Mesenchymal stem cell (in vitro differentiated cells and primary cell): ENCODE data around the gene RTL3.

Source experiments
- DNase-seq: peaks from one replicate; pipeline ENCODE4 v3.0.0-alpha.2; 2013
- H2AFZ ChIP-seq: one replicate; pipeline ENCODE4 v1.6.1; 2013; ENCODE audit warnings: low read depth, mild to moderate bottlenecking, control low read depth, inconsistent platforms, low read length, moderate library complexity
- H2AK5ac ChIP-seq: 2 replicates; pipeline ENCODE4 v1.6.1; 2013; ENCODE audit warnings: low read length, moderate library complexity, mild to moderate bottlenecking, inconsistent platforms; ENCODE audit not compliant: severe bottlenecking
- H2BK120ac ChIP-seq: one replicate; pipeline ENCODE4 v1.6.1; 2013; ENCODE audit warnings: low read depth, mild to moderate bottlenecking, inconsistent platforms, low read length, moderate library complexity
- H2BK12ac ChIP-seq, 2 experiments: one replicate each; pipeline ENCODE4 v1.6.1; 2013; ENCODE audit warnings: inconsistent platforms in 2 of 2, low read length in 2 of 2, mild to moderate bottlenecking in 2 of 2, moderate library complexity in 2 of 2, control low read depth in 1 of 2
- H2BK15ac ChIP-seq: one replicate; pipeline ENCODE4 v1.6.1; 2013; ENCODE audit warnings: mild to moderate bottlenecking, low read depth, inconsistent platforms; ENCODE audit not compliant: poor library complexity, severe bottlenecking
- H2BK5ac ChIP-seq: 2 replicates; pipeline ENCODE4 v1.6.1; 2013; ENCODE audit warnings: low read depth, mild to moderate bottlenecking, low read length, control low read depth, inconsistent platforms; ENCODE audit not compliant: poor library complexity, severe bottlenecking
- H3K14ac ChIP-seq, 2 experiments: one replicate each; pipeline ENCODE4 v1.6.1; 2013; ENCODE audit warnings: inconsistent platforms in 2 of 2, low read length in 2 of 2, control low read depth in 1 of 2, mild to moderate bottlenecking in 1 of 2, moderate library complexity in 1 of 2
- H3K18ac ChIP-seq, 2 experiments: one replicate each; pipeline ENCODE4 v1.6.1; 2013; ENCODE audit warnings: inconsistent platforms in 2 of 2, low read length in 2 of 2, control low read depth in 1 of 2, low read depth in 1 of 2, mild to moderate bottlenecking in 1 of 2
- H3K23ac ChIP-seq, 2 experiments: one replicate each; pipeline ENCODE4 v1.6.1; 2013; ENCODE audit warnings: inconsistent platforms in 2 of 2, low read length in 2 of 2, mild to moderate bottlenecking in 2 of 2, moderate library complexity in 2 of 2, control low read depth in 1 of 2
- H3K27ac ChIP-seq: 2 replicates; pipeline ENCODE4 v1.5.1; 2013; ENCODE audit warnings: mild to moderate bottlenecking, moderate library complexity, low read length, control low read depth, inconsistent platforms; ENCODE audit not compliant: poor library complexity, severe bottlenecking
- H3K27me3 ChIP-seq, 2 experiments: 2 replicates each; pipeline versions ENCODE4 v1.6.1 to v1.7.0; 2013; ENCODE audit warnings: low read length in 2 of 2, mild to moderate bottlenecking in 2 of 2, moderate library complexity in 2 of 2, control low read depth in 1 of 2, inconsistent platforms in 1 of 2; ENCODE audit not compliant: control insufficient read depth in 1 of 2, insufficient read depth in 1 of 2
- H3K36me3 ChIP-seq, 2 experiments: 2 replicates each; pipeline versions ENCODE4 v1.6.1 to v1.7.0; 2013; ENCODE audit warnings: low read length in 2 of 2, control low read depth in 1 of 2, inconsistent platforms in 1 of 2, low read depth in 1 of 2, mild to moderate bottlenecking in 1 of 2; ENCODE audit not compliant: insufficient read depth in 2 of 2, control insufficient read depth in 1 of 2
- H3K4ac ChIP-seq, 2 experiments: one replicate each; pipeline ENCODE4 v1.6.1; 2013; ENCODE audit warnings: inconsistent platforms in 2 of 2, low read length in 2 of 2, mild to moderate bottlenecking in 2 of 2, moderate library complexity in 2 of 2, control low read depth in 1 of 2, low read depth in 1 of 2
- H3K4me1 ChIP-seq: 2 replicates; pipeline ENCODE4 v1.6.1; 2013; ENCODE audit warnings: low read depth, low read length, control low read depth; ENCODE audit not compliant: control insufficient read depth, insufficient read depth
- H3K4me2 ChIP-seq: 2 replicates; pipeline ENCODE4 v1.6.1; 2013; ENCODE audit warnings: low read length, mild to moderate bottlenecking, inconsistent platforms; ENCODE audit not compliant: poor library complexity, severe bottlenecking
- H3K4me3 ChIP-seq, 2 experiments: 2 replicates each; pipeline versions ENCODE4 v1.5.1 to v1.7.0; 2013; ENCODE audit warnings: low read length in 2 of 2, mild to moderate bottlenecking in 2 of 2, control low read depth in 1 of 2, low read depth in 1 of 2; ENCODE audit not compliant: insufficient read depth in 1 of 2
- H3K79me1 ChIP-seq: replicated peaks from 2 replicates; pipeline ENCODE4 v1.6.1; 2013; ENCODE audit warnings: mild to moderate bottlenecking, control low read depth, low read length, inconsistent platforms; ENCODE audit not compliant: poor library complexity, severe bottlenecking
- H3K9ac ChIP-seq: 2 replicates; pipeline ENCODE4 v1.7.0; 2013; ENCODE audit warnings: mild to moderate bottlenecking, low read length, moderate library complexity
- H3K9me3 ChIP-seq: 2 replicates; pipeline ENCODE4 v1.7.0; 2013; ENCODE audit warnings: mild to moderate bottlenecking, low read length; ENCODE audit not compliant: control insufficient read depth
- H4K8ac ChIP-seq: one replicate; pipeline ENCODE4 v1.6.1; 2013; ENCODE audit warnings: inconsistent platforms, mild to moderate bottlenecking, low read length, moderate library complexity
- H4K91ac ChIP-seq: one replicate; pipeline ENCODE4 v1.6.1; 2013; ENCODE audit warnings: mild to moderate bottlenecking, low read length, inconsistent platforms
- WGBS: methylation state at CpG from one replicate; pipeline ENCODE4 v1.1.7; 2013; ENCODE audit warnings: mixed read lengths; 5-methylcytosine and 5-hydroxymethylcytosine counted together

The RTL3 gene

DNA sequence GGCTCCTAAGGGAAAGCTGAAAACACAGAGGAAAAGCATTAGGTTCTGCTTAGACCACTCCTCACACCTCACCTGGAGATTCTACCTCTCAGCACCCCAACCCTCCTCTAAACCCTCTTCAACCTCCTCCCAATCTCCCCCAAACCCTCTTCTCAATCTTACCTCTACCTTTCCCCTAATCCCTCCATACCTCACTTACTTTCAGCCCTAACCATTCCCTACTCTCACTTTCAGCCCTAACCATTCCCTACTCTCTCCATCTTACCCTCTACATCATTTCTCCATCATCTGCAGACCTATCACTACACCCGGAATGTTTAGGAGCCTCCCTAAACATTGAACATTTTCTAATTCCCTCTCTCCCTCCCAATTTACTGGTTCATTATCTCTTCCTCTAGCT is 3.5 kb downstream of the RTL3 start:
- H2BK15ac ChIP-seq, result no peak overlapping the region
- no peak overlapping the region for H2BK120ac ChIP-seq
- no peaks in the 10 kb centered on the region for H3K36me3 ChIP-seq
- H3K14ac ChIP-seq, result no peak overlapping the region
- H3K79me1 ChIP-seq, result no peaks in the 10 kb centered on the region
- DNase-seq, result no peak
- peaks cover 3% of the 10 kb centered on the region for H3K4me1 ChIP-seq
- H3K9me3 ChIP-seq, result no peaks in the 10 kb centered on the region
- WGBS, result 100% methylated on average over 1 of the region's 1 CpG
- H3K23ac ChIP-seq, result no peak overlapping the region
- H3K18ac ChIP-seq, result no peak overlapping the region
- H2AK5ac ChIP-seq, result no peak overlapping the region
- H2BK12ac ChIP-seq, result no peak overlapping the region
- H2AFZ ChIP-seq, result no peak overlapping the region
- no peak overlapping the region for H3K4ac ChIP-seq
- H3K27me3 ChIP-seq, result no peaks in the 10 kb centered on the region
- no peak overlapping the region for H3K27ac ChIP-seq
- no peak overlapping the region for H3K9ac ChIP-seq
- no peak overlapping the region for H4K8ac ChIP-seq
- no peak overlapping the region for H4K91ac ChIP-seq
- H2BK5ac ChIP-seq, result no peak overlapping the region
- no peak overlapping the region for H3K4me3 ChIP-seq
- no peak overlapping the region for H3K4me2 ChIP-seq

- no peak overlapping the region for H2AK5ac ChIP-seq
- no peak overlapping the region for H2BK12ac ChIP-seq
- no peak overlapping the region for H3K18ac ChIP-seq
- no peak overlapping the region for H2BK120ac ChIP-seq
- no peak overlapping the region for H3K4me3 ChIP-seq
- H3K4me1 ChIP-seq, result peaks cover 1% of the 10 kb centered on the region
- H3K9me3 ChIP-seq, result no peaks in the 10 kb centered on the region
- peak overlapping the region; percentile 2 for H3K9ac ChIP-seq
- no peak overlapping the region for H3K23ac ChIP-seq
- no peak overlapping the region for H4K8ac ChIP-seq
- peak overlapping the region; percentile 84 for H3K27ac ChIP-seq
- no peak overlapping the region for H4K91ac ChIP-seq
- no peak overlapping the region for H2AFZ ChIP-seq
- H3K4ac ChIP-seq, result no peak overlapping the region
- WGBS, result 0% methylated on average over 2 of the region's 3 CpGs
- H3K14ac ChIP-seq, result no peak overlapping the region
- no peaks in the 10 kb centered on the region for H3K36me3 ChIP-seq
- no peaks in the 10 kb centered on the region for H3K27me3 ChIP-seq
- H3K4me2 ChIP-seq, result peak overlapping the region; percentile 29
- H3K79me1 ChIP-seq, result no peaks in the 10 kb centered on the region
- peak overlapping the region; percentile 57 for H2BK5ac ChIP-seq
- no peak overlapping the region for H2BK15ac ChIP-seq
- peak; percentile 80 for DNase-seq
Measured at GRCh38 chrX:78653118-78653822, 5.9 kb downstream of the RTL3 start.

DNA sequence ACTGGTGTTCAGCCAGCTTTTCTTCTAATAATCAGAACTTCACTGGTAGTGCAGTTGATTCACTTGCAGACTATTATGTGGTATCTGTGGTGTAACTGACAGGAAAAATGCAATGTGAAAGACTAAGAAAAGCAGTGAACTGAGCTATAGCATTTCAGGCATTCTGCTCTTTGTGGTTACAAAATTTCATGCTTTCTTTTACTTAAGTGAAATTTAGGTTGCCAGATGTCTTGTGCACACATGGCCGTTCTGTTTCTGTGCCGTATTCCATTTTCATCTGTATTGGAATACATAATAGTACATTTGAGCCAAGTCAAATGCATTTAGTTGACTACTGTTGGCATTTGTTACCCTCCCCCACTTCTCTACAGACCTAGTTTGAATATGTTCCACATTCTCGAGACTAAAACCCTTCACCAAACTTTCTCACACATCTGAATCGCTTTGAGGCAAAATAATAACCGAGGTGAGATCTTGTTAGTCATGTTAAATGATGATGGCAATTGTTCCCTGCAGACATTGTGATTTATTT is 8.2 kb downstream of the RTL3 start:
- H2BK12ac ChIP-seq, result no peak overlapping the region
- no peaks in the 10 kb centered on the region for H3K27me3 ChIP-seq
- H2AFZ ChIP-seq, result no peak overlapping the region
- 76% methylated on average over 2 of the region's 5 CpGs for whole genome bisulfite sequencing
- no peaks in the 10 kb centered on the region for H3K79me1 ChIP-seq
- no peaks in the 10 kb centered on the region for H3K36me3 ChIP-seq
- H2AK5ac ChIP-seq, result no peak overlapping the region
- no peak overlapping the region for H3K23ac ChIP-seq
- no peak overlapping the region for H2BK120ac ChIP-seq
- H3K4ac ChIP-seq, result no peak overlapping the region
- H3K27ac ChIP-seq, result peak overlapping the region; percentile 77
- peak; percentile 18 for DNase-seq
- H3K9me3 ChIP-seq, result no peaks in the 10 kb centered on the region
- H3K9ac ChIP-seq, result no peak overlapping the region
- H3K14ac ChIP-seq, result no peak overlapping the region
- H3K4me1 ChIP-seq, result peaks cover 1% of the 10 kb centered on the region
- H3K4me3 ChIP-seq, result no peak overlapping the region
- H2BK15ac ChIP-seq, result no peak overlapping the region
- H3K18ac ChIP-seq, result no peak overlapping the region
- no peak overlapping the region for H3K4me2 ChIP-seq
- H4K91ac ChIP-seq, result no peak overlapping the region
- no peak overlapping the region for H2BK5ac ChIP-seq
- no peak overlapping the region for H4K8ac ChIP-seq

GRCh38 chrX:78643874-78644273 is 15.3 kb downstream of the RTL3 start:
- Histone ChIP-seq H3K9me3 (no peaks in the 10 kb centered on the region), H3K9ac (no peak overlapping the region), H2AFZ (no peak overlapping the region), H2BK12ac (no peak overlapping the region), H3K14ac (no peak overlapping the region), H2BK120ac (no peak overlapping the region), H3K18ac (no peak overlapping the region), H3K23ac (no peak overlapping the region), H2BK15ac (no peak overlapping the region), H4K91ac (no peak overlapping the region), H2AK5ac (no peak overlapping the region), H3K4me2 (no peak overlapping the region), H3K27me3 (no peaks in the 10 kb centered on the region), H3K4ac (no peak overlapping the region), H3K36me3 (no peaks in the 10 kb centered on the region), H3K27ac (peak overlapping the region; percentile 74), H3K4me1 (peaks cover 3% of the 10 kb centered on the region), H4K8ac (no peak overlapping the region), H3K79me1 (no peaks in the 10 kb centered on the region), H3K4me3 (no peak overlapping the region), H2BK5ac (no peak overlapping the region)
- no CpG with 5 or more reads among the region's 1 CpG for WGBS
- DNase-seq, result no peak
